ENCODE measurements around the gene SURF4. TPM values are rescaled to one million over a fixed set of nuclear protein-coding genes. Genes with fewer than 3 reads are reported as not detected.

SURF4 gene
- polyA plus RNA-seq, 2 of the 4 experiments (the other 2 are of a cell fraction): 159 to 169 TPM

DNA sequence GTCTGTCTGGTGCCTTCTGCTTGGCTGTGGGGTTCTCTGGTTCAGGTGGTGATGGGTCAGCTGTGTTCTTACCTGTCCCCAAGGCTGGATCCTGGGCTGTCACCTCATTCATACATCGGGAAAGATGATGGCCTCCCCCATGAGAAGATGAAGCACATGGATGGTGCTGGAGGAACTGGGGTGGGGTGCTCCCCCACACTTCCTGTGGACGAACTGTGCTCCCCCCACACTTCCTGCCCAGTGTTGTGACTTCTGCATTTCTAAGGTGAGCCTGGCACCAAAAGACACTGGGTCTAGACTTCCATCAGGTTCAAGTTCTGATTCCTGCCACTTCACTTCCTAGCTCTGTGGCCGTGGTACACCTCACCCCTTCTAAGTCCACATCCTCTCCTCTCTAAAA is 35.6 kb downstream of the SURF4 start:
- FAIRE-seq: no peak
- no peak overlapping the region for H3K4me2 ChIP-seq

DNA sequence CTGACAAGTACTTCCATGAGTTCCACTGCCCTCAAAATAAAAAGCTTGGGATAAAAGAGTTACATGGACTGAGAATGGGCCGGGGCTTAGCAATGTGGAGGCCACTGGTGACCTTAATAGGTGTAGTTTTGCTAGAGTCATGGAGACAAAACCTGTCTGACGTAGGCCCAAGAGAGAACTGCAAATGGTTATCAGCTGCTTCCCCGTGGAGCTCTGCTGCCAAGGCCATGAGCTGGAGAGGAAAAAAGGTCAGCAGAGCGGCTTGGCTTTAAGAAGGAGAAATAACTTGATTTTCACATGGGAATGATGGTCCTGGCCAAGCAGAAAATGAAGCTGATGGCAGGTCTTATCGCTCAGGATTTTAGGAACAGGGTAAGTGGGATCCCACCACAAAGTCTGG is 36.2 kb downstream of the SURF4 start:
- H3K4me1 ChIP-seq: peaks cover 9% of the 10 kb centered on the region
- H3K4me3 ChIP-seq: no peak overlapping the region
- H3K4me2 ChIP-seq: no peak overlapping the region
- TF ChIP-seq HDAC2 (IDR thresholded peaks at IDR 0.05) (no peak), NPAS2 (CRISPR knock-in tag; IDR thresholded peaks at IDR 0.05; ENCODE audit: borderline replicate concordance) (no peak), FOSB (CRISPR knock-in tag; IDR thresholded peaks at IDR 0.05) (no peak), ESRRA (IDR thresholded peaks at IDR 0.05; ENCODE audit: borderline replicate concordance, low read length) (no peak), JUN (IDR thresholded peaks at IDR 0.05) (no peak), KDM1A (IDR thresholded peaks at IDR 0.05; ENCODE audit: low read depth) (no peak), NFE2L2 (conservative IDR thresholded peaks at IDR 0.05; ENCODE audit: low read length) (no peak), ZNF302 (CRISPR knock-in tag; IDR thresholded peaks at IDR 0.05) (no peak), CBX2 (IDR thresholded peaks at IDR 0.05; ENCODE audit: borderline replicate concordance, low read depth) (no peak), HOXB13 (CRISPR knock-in tag; IDR thresholded peaks at IDR 0.05; ENCODE audit: low read depth) (no peak), BHLHE40 (IDR thresholded peaks at IDR 0.05; ENCODE audit: low read depth, low read length) (no peak), HMGXB4 (CRISPR knock-in tag; IDR thresholded peaks at IDR 0.05; ENCODE audit: borderline replicate concordance) (no peak), CTCF (IDR thresholded peaks at IDR 0.05) (no peak), RCOR1 (IDR thresholded peaks at IDR 0.05; ENCODE audit: low read depth, low read length) (no peak), RNF2 (IDR thresholded peaks at IDR 0.05; ENCODE audit: borderline replicate concordance, low read depth) (no peak)
- TF ChIP-seq, protein P1, sequence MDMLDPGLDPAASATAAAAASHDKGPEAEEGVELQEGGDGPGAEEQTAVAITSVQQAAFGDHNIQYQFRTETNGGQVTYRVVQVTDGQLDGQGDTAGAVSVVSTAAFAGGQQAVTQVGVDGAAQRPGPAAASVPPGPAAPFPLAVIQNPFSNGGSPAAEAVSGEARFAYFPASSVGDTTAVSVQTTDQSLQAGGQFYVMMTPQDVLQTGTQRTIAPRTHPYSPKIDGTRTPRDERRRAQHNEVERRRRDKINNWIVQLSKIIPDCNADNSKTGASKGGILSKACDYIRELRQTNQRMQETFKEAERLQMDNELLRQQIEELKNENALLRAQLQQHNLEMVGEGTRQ (IDR thresholded peaks at IDR 0.05): no peak
- ChIA-PET CTCF (interaction anchor here (0.9 to 6.2 kb wide), 11 partner anchors 10 to 442 kb away, joined by 3 to 59 read pairs (median 4); partner anchors contain the start of genes SURF1 and SURF2), POLR2A (interaction anchor here (0.7 to 1.2 kb wide), 2 partner anchors 8 to 12 kb away, joined by 3 to 7 read pairs; partner anchors contain the start of genes MED22 and RPL7A)
- no peaks in the 10 kb centered on the region for H3K9me3 ChIP-seq
- DNase-seq (ENCODE audit: low read depth in 1 of 2, low spot score in 1 of 2) (no peak), ATAC-seq (no peak), FAIRE-seq (no peak)
- WGBS (ENCODE audit: missing lambda C conversion rate): 96% methylated on average over 5 of the region's 5 CpGs
- no peak overlapping the region for H3K27ac ChIP-seq

More for the DNA sequence above, 35.6 kb downstream of the SURF4 start:
- no peak for TF ChIP-seq CHD4 (IDR thresholded peaks at IDR 0.05; ENCODE audit: borderline replicate concordance)
- TF ChIP-seq ZC3H11A (IDR thresholded peaks at IDR 0.05): no peak
- no peak for TF ChIP-seq NFE2L2 (conservative IDR thresholded peaks at IDR 0.05; ENCODE audit: low read length)
- no peak for TF ChIP-seq NPAS2 (CRISPR knock-in tag; IDR thresholded peaks at IDR 0.05; ENCODE audit: borderline replicate concordance)
- TF ChIP-seq FOXS1 (CRISPR knock-in tag; IDR thresholded peaks at IDR 0.05): no peak
- no peak for TF ChIP-seq RARB (CRISPR knock-in tag; IDR thresholded peaks at IDR 0.05)
- TF ChIP-seq MAFK (IDR thresholded peaks at IDR 0.05; ENCODE audit: partially characterized antibody): no peak
- TF ChIP-seq CBX8 (IDR thresholded peaks at IDR 0.05): no peak
- TF ChIP-seq RAD21 (conservative IDR thresholded peaks at IDR 0.05 in 1 of 2, IDR thresholded peaks at IDR 0.05 in 1 of 2): no peak
- TF ChIP-seq SREBF2 (IDR thresholded peaks at IDR 0.05): no peak
- no peak for TF ChIP-seq ZSCAN20 (CRISPR knock-in tag; IDR thresholded peaks at IDR 0.05)
- TF ChIP-seq HOXB5 (CRISPR knock-in tag; IDR thresholded peaks at IDR 0.05): no peak
- TF ChIP-seq, protein P2, sequence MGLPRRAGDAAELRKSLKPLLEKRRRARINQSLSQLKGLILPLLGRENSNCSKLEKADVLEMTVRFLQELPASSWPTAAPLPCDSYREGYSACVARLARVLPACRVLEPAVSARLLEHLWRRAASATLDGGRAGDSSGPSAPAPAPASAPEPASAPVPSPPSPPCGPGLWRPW (IDR thresholded peaks at IDR 0.05): no peak
- Histone ChIP-seq H3K9me3 (no peaks in the 10 kb centered on the region), H3K4me1 (peaks cover 5% of the 10 kb centered on the region; the same call in 2 of the 3 replicates), H3K4me3 (no peak overlapping the region), H3K27ac (no peak overlapping the region)
- 83% methylated on average over 3 of the region's 3 CpGs for WGBS (ENCODE audit: missing lambda C conversion rate)
- ChIA-PET POLR2A (interaction anchor here (1.2 kb wide), 1 partner anchor 8 kb away, joined by 7 read pairs; the partner anchor contains the start of genes MED22 and RPL7A), CTCF (interaction anchor here (0.9 to 6.2 kb wide), 8 partner anchors 10 to 442 kb away, joined by 3 to 59 read pairs (median 5); partner anchors contain the start of genes SURF1 and SURF2)
- DNase-seq (ENCODE audit: low read depth in 1 of 2, low spot score in 1 of 2) (no peak), ATAC-seq (no peak)
